HG03520 (cell line): ENCODE results near the gene NFYB.
A peak's percentile ranks its signal among the peaks of the same experiment; 100 is the strongest.
"Not testable (repeated sequence)": the region's sequence is repeated elsewhere in the genome, so short reads cannot be mapped to it uniquely, and the experiment has no call there.

Source experiments
- ATAC-seq: cut with Tn5 transposase; IDR thresholded peaks from one replicate; pipeline ENCODE4 v1.9.1; 2021; ENCODE audit warnings: mild to moderate bottlenecking, moderate library complexity; ENCODE audit not compliant: unreplicated experiment

Gene NFYB

GRCh38 chr12:104137902-104138796 is at the start of gene NFYB:
Gene NFYB (minus strand): TSS chr12:104138210. CDS start chr12:104135453, 2,757 bp downstream.
- peak; percentile 88 for ATAC-seq

- ATAC-seq: no peak
These were observed 49.6 kb upstream of the NFYB start for GRCh38 chr12:104187446-104188155.

- ATAC-seq: no peak
These were observed 45.4 kb upstream of the NFYB start for GRCh38 chr12:104183443-104183842.

- ATAC-seq: no peak
These were observed 44.8 kb upstream of the NFYB start for GRCh38 chr12:104182621-104183378.

- ATAC-seq: no peak
These were observed 44.1 kb upstream of the NFYB start for GRCh38 chr12:104182144-104182543.

GRCh38 chr12:104181313-104181712 is 43.3 kb upstream of the NFYB start:
- ATAC-seq: no peak

GRCh38 chr12:104180374-104180773 is 42.4 kb upstream of the NFYB start:
- ATAC-seq: no peak

GRCh38 chr12:104177663-104178501 is 39.9 kb upstream of the NFYB start:
- ATAC-seq: no peak

GRCh38 chr12:104177336-104177662 is 39.3 kb upstream of the NFYB start:
- no peak for ATAC-seq

- ATAC-seq: no peak
These were observed 37.8 kb upstream of the NFYB start for GRCh38 chr12:104175726-104176247.

GRCh38 chr12:104173804-104174203 is 35.8 kb upstream of the NFYB start:
- ATAC-seq: not testable (repeated sequence)

- ATAC-seq: no peak
These were observed 34.5 kb upstream of the NFYB start for GRCh38 chr12:104172570-104172947.

- ATAC-seq: no peak
These were observed 34.0 kb upstream of the NFYB start for GRCh38 chr12:104171785-104172569.

GRCh38 chr12:104168596-104168995 is 30.6 kb upstream of the NFYB start:
- ATAC-seq: no peak

GRCh38 chr12:104167519-104168458 is 29.8 kb upstream of the NFYB start:
- no peak for ATAC-seq

- ATAC-seq: no peak
These were observed 28.5 kb upstream of the NFYB start for GRCh38 chr12:104166465-104166864.

GRCh38 chr12:104165801-104166200 is 27.8 kb upstream of the NFYB start:
- no peak for ATAC-seq

- no peak for ATAC-seq
These were observed 26.6 kb upstream of the NFYB start for GRCh38 chr12:104164634-104165033.
